Pons (tissue), 1 donor: Measurements from ENCODE around the gene MTHFD1L.

ENCODE experiments used
- DNase-seq: peaks from one replicate; pipeline ENCODE4 v3.0.0-alpha.2; 2016; ENCODE audit warnings: low spot score

Gene MTHFD1L

DNA sequence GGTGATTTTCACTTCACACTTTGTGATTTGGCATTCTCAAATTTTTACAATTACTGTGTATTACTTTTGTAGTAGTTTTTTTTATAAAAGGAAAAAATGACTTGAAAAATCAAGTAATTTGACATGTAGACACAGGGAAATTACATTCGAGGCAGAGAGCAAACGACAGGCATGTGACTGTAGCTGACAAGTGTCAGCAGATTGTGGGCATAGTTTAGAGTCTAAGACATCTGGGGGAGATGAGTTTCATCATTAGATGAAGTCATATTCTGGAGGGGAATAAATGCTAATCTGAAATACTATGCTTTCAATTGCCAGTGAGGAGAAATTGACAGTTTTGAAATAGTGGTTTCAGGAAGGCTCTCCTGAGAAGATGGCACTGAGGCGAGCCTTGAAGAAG, 126.0 kb downstream of the MTHFD1L start:
- DNase-seq, result no peak

DNA sequence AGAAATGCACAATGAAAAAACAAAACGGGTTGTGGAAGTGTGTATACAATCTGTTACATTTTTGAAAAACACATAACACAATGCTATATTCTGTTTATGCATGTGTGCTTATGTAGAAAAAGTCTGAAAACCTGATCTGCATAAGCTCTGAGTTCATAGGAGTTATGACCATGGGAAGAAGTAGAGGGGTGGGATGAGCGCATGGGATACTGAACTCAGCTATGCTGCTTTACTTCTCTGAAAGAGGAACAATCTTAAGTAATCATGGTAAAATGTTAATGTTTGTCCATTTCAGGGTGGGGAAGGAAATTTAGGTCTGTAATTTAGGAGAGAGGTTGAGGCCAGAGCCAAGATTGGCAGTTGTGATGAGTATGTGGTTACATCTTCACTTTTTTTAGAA, 126.8 kb downstream of the MTHFD1L start:
- no peak for DNase-seq

DNA sequence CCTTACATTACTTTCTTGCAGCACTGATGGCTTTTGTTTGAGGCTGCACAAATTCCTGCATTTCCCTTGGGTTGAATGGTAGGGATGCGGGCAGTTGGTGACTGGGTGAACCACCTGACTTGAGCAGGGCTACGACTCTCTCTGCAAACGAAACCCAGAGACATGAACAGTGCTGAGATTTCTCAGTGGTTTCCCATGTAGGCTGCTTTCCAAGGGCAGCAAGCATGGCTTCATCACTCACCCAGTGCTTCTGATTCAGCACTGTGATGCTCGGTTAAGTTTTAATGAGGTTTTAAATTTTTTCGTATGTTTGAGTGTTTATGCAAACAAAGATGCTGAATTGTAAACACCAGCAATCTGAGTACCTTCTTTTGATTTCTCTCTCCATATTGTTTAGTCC, 127.2 kb downstream of the MTHFD1L start:
- no peak for DNase-seq

DNA sequence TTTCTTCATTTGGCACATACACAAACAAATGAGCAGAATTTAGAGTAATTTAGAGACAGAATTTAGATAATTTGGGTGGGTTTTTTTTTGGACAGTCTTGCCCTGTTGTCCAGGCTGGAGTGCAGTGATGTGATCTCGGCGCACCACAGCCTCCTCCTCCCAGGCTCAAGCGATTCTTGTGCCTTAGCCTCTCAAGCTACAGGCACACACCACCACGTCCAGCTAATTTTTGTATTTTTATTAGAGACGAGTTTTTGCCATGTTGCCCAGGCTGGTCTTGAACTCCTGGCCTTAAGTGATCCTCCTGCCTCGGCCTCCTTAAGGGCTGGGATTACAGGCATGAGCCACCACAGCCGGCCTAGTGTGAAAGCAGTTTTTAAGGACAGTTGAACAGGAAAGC, 127.8 kb downstream of the MTHFD1L start:
- no peak for DNase-seq

DNA sequence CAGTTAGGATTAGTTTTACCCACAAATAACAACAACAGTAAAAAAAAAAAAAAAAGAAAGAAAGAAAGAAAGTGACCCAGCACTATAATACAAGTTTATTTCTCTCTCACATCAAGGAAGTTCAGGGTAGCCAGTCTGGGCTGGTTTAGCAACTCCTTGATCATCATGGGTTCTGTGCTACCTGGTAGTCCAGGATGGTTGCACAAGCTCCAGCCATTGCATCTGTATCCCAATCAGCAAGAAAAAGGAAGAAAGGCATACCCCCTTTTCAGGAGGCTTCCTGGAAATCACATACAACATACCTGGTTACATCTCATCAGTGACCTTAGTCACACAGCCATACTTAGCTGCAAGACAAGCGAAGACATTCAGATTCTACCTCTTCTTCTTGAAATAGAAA, 128.5 kb downstream of the MTHFD1L start:
- no peak for DNase-seq

DNA sequence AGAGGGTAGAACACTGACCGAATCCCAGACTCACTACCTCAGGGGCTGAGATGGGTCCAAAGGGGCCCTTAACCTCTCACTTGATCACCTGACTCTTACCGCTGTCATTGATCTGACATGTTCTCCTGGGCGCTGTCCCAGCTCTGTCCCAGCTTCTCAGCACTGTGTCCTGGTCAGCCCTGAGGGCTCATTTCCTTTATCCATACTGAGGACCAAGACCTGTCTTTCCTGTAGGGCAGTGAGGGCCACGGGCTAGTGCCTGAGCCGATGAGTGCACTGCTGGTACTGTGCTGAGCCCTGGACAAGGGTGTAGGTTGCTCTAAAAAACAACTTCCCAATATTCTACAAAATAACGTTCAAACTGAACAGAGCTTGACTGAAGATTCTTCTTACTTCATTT, 131.5 kb downstream of the MTHFD1L start:
- no peak for DNase-seq

DNA sequence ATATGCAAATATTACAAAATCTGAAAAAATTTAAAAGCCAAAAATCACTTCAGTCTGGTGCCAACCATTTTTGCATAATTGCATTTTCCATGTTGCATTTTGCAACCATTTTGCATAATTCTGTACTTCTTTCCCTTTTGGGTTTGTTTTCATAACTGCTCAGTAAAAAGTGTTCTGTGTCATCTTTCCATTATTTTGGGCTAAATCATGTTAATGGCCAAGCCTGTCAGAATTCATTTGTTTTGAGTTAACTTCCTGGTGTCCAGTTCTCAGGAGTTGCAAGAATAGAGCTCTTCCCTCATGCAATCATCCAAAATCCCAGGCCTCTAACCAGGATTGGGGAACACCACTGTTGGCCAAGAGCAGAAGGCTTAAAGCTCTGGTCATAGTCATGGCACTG, 133.6 kb downstream of the MTHFD1L start:
- DNase-seq, result no peak

DNA sequence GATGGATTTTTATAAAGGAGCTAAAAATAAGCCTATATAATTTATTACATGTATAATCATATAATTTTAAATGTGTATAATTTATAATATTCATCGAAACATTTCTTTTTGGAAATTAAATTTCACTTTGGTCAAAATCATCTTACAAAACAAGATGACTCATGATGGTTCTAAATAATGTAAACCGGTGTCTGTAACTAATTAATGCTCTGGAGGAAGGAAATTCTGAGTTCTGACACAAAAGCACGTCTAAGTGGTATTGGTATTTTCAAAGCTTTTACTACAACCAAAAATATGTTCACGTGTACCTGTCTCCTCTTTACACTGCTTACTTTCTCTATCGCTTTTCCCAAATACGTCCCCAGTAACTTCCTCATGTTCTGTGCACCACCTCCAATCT, 134.1 kb downstream of the MTHFD1L start:
- no peak for DNase-seq

DNA sequence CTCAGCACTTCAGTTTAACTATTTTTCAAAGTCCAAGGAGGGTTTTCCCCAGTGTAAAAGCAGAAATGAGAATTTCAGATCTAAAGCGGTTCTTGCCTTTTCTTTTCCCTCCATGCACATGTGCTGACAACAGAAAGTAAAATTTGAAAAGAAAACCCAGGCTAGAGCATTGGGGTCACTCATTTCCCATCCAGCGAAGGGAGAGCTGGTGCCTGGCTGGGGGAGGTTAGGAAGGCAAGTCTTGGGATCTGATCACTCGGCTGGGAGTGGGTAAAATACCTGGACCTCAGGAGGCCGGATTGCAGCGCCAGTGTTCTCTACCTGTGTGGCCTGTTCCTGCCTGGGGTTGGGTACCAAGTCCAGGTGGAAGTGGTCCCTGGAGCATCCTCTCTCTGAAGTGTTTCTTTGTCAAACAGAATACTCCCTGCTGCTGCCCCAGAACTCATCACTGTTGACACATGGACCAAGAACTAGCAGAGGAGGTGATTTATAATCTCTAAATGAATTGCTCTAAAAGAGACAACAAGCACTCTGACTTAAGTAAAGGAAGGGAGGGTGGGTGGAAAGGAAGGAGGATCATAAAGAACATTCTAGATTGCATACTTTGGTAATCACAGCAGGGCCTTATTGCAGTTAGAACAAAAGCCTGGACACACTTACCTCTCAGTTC, 136.0 kb downstream of the MTHFD1L start:
- no peak for DNase-seq

DNA sequence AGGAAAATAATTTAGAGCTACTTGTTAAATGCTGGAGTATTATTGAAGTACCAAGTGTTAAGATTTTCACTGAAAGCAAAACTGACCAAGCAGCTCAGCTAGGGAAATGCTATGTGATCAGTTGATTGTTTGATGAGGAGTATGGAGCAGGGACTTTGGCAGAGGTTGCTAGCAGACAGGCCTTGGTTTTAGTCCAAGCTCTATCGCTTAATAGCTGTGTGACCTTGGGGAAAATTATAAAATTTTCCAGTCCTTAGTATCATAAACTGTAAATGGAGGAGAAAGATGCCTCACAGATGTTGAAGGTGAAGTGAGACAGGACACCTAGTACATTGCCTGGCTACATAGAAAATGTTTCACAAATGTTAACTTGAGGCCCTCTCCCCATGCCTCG, 136.6 kb downstream of the MTHFD1L start:
- no peak for DNase-seq

DNA sequence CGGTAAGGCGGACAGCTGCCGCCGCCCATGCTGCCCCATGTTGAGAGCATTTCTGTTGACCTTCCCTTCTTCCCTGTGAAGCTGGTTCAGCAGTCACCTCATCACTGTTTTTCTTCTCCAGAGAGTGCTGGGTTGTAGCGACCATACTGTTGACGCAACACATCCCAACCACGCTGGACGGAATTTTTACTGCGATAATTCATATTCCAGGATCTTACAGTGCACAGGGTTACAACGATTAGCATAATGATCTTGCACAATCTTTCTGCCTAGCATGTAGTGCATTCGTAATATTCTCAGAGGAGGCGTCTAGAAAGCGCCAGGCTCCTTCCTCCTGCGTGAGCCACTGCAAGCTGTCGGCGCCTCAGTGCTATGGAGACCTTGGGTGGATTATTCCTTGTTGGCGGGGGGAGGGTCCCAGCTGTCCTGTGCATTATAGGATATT, 137.0 kb downstream of the MTHFD1L start:
- DNase-seq, result no peak

DNA sequence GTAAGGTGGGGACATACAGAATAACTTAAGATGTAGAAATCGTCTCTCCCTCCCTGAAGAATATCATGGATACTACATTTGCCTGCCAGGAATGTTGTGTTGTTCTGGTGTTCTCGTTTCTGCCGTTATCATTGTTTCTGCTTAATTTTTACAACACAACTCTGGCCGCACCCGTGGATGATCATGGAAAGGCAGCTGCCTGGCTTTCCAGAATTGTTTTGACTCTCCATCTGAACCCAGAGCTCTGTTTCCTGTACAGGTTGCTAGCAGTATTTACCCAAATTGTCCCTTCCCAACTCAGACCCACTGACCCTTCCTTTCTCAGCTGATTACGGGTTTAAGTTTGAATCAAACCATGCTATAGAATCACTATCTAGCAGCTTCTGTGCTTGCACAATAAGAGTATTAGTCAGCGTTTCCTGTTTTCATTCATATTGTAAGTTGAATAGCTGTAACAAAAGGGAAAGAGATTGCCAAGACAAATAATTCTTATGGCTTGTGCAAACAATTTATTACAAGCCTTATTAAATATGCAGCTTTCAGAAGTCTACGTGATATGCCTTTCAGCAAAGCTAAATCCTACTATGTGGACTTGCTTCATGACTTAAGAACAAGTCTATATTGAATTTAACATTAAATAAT, 139.0 kb downstream of the MTHFD1L start:
- DNase-seq, result no peak

DNA sequence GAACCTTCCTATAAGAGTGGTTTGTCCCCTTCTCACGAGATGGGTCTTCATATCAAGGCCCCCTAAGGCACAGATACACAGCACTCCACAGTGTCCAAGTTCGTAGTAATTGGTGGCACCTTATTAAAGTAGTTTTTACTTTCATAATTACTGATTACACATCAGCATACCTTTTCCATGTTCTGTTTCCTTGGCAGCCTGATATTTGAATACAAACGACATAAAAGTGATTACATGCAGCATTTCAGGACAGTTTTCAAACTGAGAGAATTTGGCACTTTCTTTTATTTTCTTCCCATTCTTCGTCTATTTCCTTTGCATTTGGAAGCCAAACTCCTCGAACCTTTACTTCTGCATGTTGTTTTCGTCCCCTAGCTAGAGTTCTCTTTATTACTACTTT, 139.7 kb downstream of the MTHFD1L start:
- no peak for DNase-seq

DNA sequence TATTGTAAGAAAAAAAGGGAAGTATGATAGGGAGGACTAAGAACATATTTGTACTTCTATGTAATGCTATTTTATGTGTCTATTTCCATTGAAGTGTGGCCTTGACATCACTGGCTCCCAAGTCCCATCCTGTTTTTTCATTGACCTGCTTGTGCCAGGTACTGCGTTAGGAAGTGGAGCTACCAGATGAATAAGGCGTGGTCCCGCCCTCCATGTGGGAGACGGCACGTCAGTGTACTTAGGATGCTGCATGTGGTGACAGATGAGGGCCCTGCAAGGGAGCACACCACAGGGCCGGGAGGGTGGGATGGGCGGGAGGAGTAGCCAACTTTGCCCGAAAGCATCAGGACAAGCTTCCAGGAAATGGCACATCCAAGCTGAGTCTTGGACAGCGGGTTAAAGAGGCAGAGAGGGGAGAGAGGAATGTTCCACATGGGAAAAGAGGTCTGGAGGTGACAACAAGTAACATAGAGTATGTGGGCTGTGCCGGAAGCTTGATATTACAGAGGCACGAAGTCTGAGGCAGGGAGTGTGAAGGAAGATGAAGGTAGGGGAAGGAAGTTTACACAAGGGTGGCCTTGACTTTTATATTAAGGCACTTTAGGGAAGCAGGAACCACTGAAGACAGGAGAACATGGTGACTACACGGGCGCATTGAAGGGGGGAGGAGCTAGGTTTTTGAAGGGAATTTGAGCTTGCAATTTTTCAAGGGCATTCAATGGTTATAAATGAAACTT, 140.6 kb downstream of the MTHFD1L start:
- DNase-seq, result no peak

DNA sequence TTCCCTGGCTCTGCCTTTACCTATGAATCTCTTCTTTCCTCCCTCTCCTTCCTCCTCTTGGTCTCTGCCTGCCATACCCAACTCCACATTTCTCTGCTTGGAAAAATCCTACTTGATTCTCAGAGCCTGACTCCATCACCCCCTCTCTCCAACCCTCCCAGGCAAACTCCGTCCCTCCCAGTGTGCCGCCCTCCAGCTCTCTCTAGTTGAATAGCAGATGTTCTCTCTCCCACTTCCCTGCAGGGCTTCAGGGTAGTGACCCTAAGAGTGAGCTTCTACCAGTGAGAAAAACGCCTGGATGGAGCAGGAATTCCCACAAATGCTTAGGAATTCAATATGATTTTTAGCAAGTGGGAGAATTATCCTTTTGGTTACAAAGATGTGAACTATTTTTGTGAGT, 141.6 kb downstream of the MTHFD1L start:
- DNase-seq, result no peak

DNA sequence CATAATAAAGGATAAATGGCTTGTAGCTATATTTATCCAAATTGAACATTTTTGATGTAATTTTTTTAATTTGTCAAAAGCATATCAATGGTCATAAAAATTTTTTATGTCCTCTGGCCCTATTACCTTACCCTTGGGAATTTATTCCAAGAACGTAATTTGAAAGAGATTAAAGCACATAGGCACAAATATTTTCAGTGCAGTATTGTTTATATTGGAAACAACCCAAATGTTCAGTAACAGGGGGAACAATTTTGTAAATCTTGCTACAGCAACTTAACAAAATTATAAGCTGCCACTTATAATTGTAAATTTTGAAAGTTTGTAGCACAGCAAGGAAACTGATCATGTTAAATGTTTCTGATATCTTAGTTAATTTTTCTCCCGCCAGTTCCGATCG, 142.4 kb downstream of the MTHFD1L start:
- no peak for DNase-seq

DNA sequence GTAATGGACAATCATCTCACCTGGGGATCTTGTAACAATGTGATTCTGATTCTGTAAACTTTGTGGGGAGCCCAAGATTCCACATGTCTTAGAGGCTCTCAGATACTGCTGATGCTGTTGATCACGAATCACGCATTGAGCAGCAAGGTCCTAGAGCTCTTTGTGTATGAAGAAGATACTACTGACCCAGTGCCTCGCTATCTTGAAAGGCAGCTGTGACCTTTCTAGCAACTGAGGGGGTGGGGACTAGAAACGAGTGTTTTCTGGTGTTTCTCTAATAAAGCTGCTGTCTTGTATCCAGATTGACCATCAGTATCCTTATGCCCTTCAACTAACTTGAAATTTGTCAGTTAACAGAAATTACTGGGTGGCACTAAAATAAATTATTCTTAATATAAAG, 142.9 kb downstream of the MTHFD1L start:
- no peak for DNase-seq

DNA sequence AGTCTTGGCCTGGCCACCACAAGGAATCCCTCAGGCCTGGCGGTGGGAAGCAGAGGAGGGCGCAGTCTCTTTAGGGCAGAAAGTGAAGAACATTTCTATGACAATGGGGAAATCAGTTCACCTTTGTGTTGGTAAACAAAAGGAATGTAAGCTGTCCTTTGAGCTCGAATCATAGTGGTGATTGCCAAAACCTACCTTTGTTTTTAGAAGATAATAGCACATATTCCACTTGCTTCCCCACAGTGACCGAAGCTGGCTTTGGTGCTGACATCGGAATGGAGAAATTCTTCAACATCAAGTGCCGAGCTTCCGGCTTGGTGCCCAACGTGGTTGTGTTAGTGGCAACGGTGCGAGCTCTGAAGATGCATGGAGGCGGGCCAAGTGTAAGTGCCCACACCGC, 144.1 kb downstream of the MTHFD1L start:
- no peak for DNase-seq

DNA sequence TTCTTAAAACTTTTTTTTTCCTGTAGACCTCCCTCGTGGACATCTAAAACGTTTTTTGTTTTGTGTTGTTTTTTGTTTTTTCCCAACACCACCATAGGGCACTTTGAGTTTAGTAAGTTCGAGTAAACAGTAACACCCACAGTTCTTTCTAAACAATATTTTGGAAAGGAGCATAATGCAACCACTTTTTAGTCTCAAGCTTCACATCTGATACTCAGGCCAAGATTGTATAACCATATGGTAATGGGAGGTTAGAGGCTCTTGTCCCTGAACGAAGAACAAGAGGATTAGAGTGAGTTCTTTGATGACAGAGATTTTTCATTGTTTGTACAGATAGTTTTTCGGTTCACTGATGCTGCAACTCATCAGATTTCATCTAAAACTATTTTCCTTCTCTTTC, 144.6 kb downstream of the MTHFD1L start:
- no peak for DNase-seq

DNA sequence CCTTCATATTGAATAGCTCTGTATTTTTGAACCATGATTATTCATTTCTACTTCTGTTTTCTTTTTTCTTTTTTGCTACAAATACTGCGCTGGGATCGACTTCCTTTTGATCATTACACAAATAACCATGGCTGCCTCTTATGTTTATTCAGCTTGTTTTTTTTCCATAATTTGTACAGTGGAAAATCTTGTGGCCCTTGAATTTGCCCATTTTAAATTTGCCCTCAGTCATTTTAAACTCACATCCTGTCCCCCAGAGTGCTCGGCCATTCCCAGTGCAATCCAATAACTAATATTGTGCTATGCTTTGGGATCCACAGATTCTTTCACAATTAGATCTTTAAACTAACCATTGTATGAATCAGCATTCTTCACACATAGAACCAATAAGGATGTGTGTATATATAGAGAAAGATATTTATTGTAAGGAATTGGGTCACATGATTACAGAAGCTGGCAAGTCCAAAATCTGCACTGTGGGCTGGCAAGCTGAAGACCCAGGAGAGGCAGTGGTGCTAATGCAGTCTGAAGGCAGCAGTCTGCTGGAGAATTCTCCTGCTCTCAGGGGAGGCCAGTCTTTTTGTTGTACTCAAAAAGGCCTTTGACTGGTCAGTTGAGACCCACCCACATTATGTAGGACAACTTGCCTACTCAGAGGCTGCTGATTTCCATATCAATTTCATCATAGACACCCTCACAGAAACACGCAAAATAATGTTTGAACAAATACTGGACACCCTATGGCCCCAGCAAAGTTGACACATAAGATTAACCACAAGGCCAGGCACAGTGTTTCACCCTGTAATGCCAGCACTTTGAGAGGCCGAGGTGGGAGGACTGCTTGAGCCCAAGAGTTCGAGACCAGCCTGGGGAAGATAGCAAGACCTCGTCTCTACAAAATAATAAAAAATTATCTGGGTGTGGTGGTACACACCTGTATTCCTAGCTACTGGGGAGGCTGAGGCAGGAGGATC, 147.1 kb downstream of the MTHFD1L start:
- DNase-seq, result no peak

DNA sequence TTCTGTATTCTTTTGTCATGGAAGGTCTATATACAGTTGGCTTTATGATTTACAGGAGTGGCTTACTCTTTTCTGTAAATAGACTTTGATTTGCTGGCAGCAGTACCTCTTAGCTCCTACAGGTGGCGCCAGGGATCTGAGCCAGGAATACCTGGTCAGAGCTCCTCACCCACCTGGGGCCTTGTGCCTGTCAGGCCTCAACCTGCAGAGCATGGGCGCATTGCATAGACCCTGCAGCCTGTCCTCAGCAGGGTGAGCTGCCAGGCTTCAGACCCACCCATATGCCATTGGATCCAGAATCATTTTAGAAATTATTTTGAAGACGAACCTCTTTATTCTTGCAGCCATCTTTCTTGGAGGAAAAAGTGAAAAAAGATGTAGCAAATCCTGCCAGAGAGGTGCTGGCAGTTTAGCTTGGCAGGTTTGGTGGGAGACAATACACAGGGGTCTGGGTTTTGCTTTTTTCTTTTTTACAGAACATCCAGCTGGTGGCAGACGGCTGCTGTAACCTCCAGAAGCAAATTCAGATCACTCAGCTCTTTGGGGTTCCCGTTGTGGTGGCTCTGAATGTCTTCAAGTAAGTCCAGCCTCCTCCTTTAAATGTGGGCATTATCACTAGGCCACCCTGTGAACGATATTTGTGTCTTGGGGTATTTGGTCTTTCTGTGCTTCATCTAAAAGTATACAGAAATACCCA, 149.1 kb downstream of the MTHFD1L start:
- peak; percentile 65 for DNase-seq
